HG02884 (cell line): Measurements from ENCODE around the gene MRPS22.
"Not testable (repeated sequence)": the region's sequence is repeated elsewhere in the genome, so short reads cannot be mapped to it uniquely, and the experiment has no call there.

Experiments used
- ATAC-seq: cut with Tn5 transposase; IDR thresholded peaks from one replicate; pipeline ENCODE4 v1.9.1; 2021; ENCODE audit warnings: mild to moderate bottlenecking, moderate library complexity; ENCODE audit not compliant: unreplicated experiment

The MRPS22 gene

GRCh38 chr3:139334675-139335074 lies 9.1 kb upstream of the MRPS22 start:
- ATAC-seq = not testable (repeated sequence)

GRCh38 chr3:139338405-139338804 lies 5.4 kb upstream of the MRPS22 start:
- ATAC-seq = no peak

GRCh38 chr3:139339219-139339906 lies 4.5 kb upstream of the MRPS22 start:
- ATAC-seq = no peak

- ATAC-seq = no peak
Observed at GRCh38 chr3:139340784-139341183, 3.0 kb upstream of the MRPS22 start.

- ATAC-seq = no peak
Observed at GRCh38 chr3:139342054-139342453, 1.8 kb upstream of the MRPS22 start.

GRCh38 chr3:139346771-139347170 lies 3.0 kb downstream of the MRPS22 start:
- no peak for ATAC-seq

GRCh38 chr3:139353920-139354556 lies 10.2 kb downstream of the MRPS22 start:
- ATAC-seq = no peak

GRCh38 chr3:139354661-139355060 lies 10.8 kb downstream of the MRPS22 start:
- no peak for ATAC-seq

GRCh38 chr3:139355476-139355875 lies 11.7 kb downstream of the MRPS22 start:
- no peak for ATAC-seq

- no peak for ATAC-seq
Observed at GRCh38 chr3:139355891-139356290, 12.1 kb downstream of the MRPS22 start.

GRCh38 chr3:139357899-139358298 lies 14.1 kb downstream of the MRPS22 start:
- ATAC-seq = peak; percentile 86

- ATAC-seq = no peak
Observed at GRCh38 chr3:139358841-139359562, 15.2 kb downstream of the MRPS22 start.

GRCh38 chr3:139361276-139361675 lies 17.5 kb downstream of the MRPS22 start:
- no peak for ATAC-seq

- ATAC-seq = no peak
Observed at GRCh38 chr3:139364549-139364948, 20.7 kb downstream of the MRPS22 start.

GRCh38 chr3:139374099-139374498 lies 30.3 kb downstream of the MRPS22 start:
- no peak for ATAC-seq

GRCh38 chr3:139377378-139377777 lies 33.6 kb downstream of the MRPS22 start:
- no peak for ATAC-seq

GRCh38 chr3:139378587-139379241 lies 34.9 kb downstream of the MRPS22 start:
- ATAC-seq = no peak

GRCh38 chr3:139380575-139380974 lies 36.8 kb downstream of the MRPS22 start:
- ATAC-seq = no peak

GRCh38 chr3:139382291-139382690 lies 38.5 kb downstream of the MRPS22 start:
- not testable (repeated sequence) for ATAC-seq

GRCh38 chr3:139388077-139388476 lies 44.3 kb downstream of the MRPS22 start:
- no peak for ATAC-seq

- peak; percentile 16 for ATAC-seq
Observed at GRCh38 chr3:139388821-139389551, 45.2 kb downstream of the MRPS22 start.
